HepG2 (cell line): ENCODE results near the gene MS4A18. TPM values are rescaled to one million over a fixed set of nuclear protein-coding genes. Genes with fewer than 3 reads are reported as not detected.

Source experiments
- ATAC-seq: fragments of 200-7000 bp; cut with Tn5 transposase; 3 replicates; pipeline ENCODE4 v1.9.1; 2020; ENCODE audit warnings: mild to moderate bottlenecking, moderate library complexity
- BruUV-seq: library from RNA; stranded (reverse); fragments of 400-500 nt; replicated peaks from 2 replicates; lab custom pipeline; 2021; lab: Mats Ljungman, UMichigan
- CTCF ChIA-PET: fragments of 300-600 bp; formaldehyde crosslinking; extraction: SDS; loops from one replicate; lab custom pipeline; 2021; ENCODE audit warnings: low total read pairs, inconsistent platforms, low intra/inter-chr PET ratio; lab: Yijun Ruan, JAX
- POLR2A ChIA-PET: fragments of 350-600 bp; sonication (Branson Sonifier 250); formaldehyde crosslinking; loops from one replicate; lab custom pipeline; 2020; ENCODE audit warnings: antibody characterized with exemption, inconsistent platforms; lab: Yijun Ruan, JAX
- DNase-seq: peaks from one replicate; pipeline ENCODE4 v3.0.0-alpha.2; 2015; ENCODE audit warnings: low spot score
- FAIRE-seq: peaks from 3 replicates; lab custom pipeline; 2011; peaks lifted over from hg19 to GRCh38; lab: Jason Lieb, UNC
- H2AFZ ChIP-seq: one replicate; pipeline ENCODE4 v1.6.1; 2011; ENCODE audit warnings: low read length, inconsistent platforms
- H3K27ac ChIP-seq: fragments of 300-600 bp; 3 replicates; pipeline ENCODE4 v1.8.0; 2011; ENCODE audit warnings: mixed run types, mild to moderate bottlenecking, mixed read lengths, low read length, inconsistent platforms; ENCODE audit not compliant: insufficient read depth; ENCODE audit errors: extremely low read length
- H3K27me3 ChIP-seq, 2 experiments: fragments of 200-600 bp in 1 of 2; 2 replicates in 1 of 2; 3 replicates in 1 of 2; pipeline versions ENCODE4 v1.6.0 to v1.8.0; 2011; ENCODE audit warnings: low read length in 2 of 2, mild to moderate bottlenecking in 2 of 2, moderate library complexity in 2 of 2, inconsistent platforms in 1 of 2; ENCODE audit not compliant: insufficient read depth in 2 of 2, control insufficient read depth in 1 of 2
- H3K36me3 ChIP-seq, 2 experiments: fragments of 200-600 bp in 1 of 2; replicated peaks in 1 of 2; 2 replicates in 1 of 2; 3 replicates in 1 of 2; pipeline versions ENCODE4 v1.5.1 to v1.8.0; 2011; ENCODE audit warnings: low read length in 2 of 2, inconsistent platforms in 1 of 2; ENCODE audit not compliant: insufficient read depth in 2 of 2, control insufficient read depth in 1 of 2
- H3K4me1 ChIP-seq: 2 replicates; pipeline ENCODE4 v1.5.1; 2012; ENCODE audit warnings: low read length, inconsistent platforms; ENCODE audit not compliant: insufficient read depth
- H3K4me2 ChIP-seq: 2 replicates; pipeline ENCODE4 v1.6.0; 2011; ENCODE audit warnings: low read depth, low read length, inconsistent platforms
- H3K4me3 ChIP-seq, 3 experiments: fragments of 200-600 bp in 1 of 3; sonication (generic), shearing (Covaris generic) in 1 of 3; replicated peaks in 1 of 3; 2 replicates each; pipeline ENCODE4 v1.5.1; 2011 to 2016; ENCODE audit warnings: low read length in 3 of 3, inconsistent platforms in 2 of 3, low read depth in 2 of 3, mild to moderate bottlenecking in 2 of 3, control low read depth in 1 of 3, mixed read lengths in 1 of 3; ENCODE audit not compliant: insufficient read depth in 1 of 3
- H3K79me2 ChIP-seq: one replicate; pipeline ENCODE4 v1.6.1; 2011; ENCODE audit warnings: low read length, inconsistent platforms; ENCODE audit not compliant: insufficient read depth
- H3K9ac ChIP-seq: 2 replicates; pipeline ENCODE4 v1.6.0; 2011; ENCODE audit warnings: mild to moderate bottlenecking, low read depth, low read length, inconsistent platforms; ENCODE audit not compliant: insufficient read depth
- H3K9me3 ChIP-seq: 2 replicates; pipeline ENCODE4 v1.5.1; 2012; ENCODE audit warnings: mild to moderate bottlenecking, low read length
- H4K20me1 ChIP-seq: 2 replicates; pipeline ENCODE4 v1.6.0; 2011; ENCODE audit warnings: inconsistent platforms, mild to moderate bottlenecking, low read length, moderate library complexity; ENCODE audit not compliant: insufficient read depth
- KDM2A ChIP-seq: sonication (generic); formaldehyde crosslinking; IDR thresholded peaks from 2 replicates; pipeline ENCODE4 v1.4.0; 2020; ENCODE audit warnings: low read depth, missing genetic modification reagents, borderline replicate concordance
- ZNF232 ChIP-seq: sonication (generic); formaldehyde crosslinking; IDR thresholded peaks from 2 replicates; pipeline ENCODE4 v1.4.0; 2020; ENCODE audit warnings: missing genetic modification reagents, borderline replicate concordance
- ZNF570 ChIP-seq: sonication (generic); formaldehyde crosslinking; IDR thresholded peaks from 2 replicates; pipeline ENCODE4 v1.4.0; 2020; ENCODE audit warnings: mild to moderate bottlenecking, missing genetic modification reagents, borderline replicate concordance
- WGBS: methylation state at CpG from one replicate; pipeline ENCODE4 v1.1.6; 2017; ENCODE audit warnings: low lambda C conversion rate; 5-methylcytosine and 5-hydroxymethylcytosine counted together
- in situ Hi-C: cut with HindIII; loops from 2 replicates; pipeline ENCODE4 v1.10.0; 2017; ENCODE audit warnings: low pct_unique_long_range_greater_than_20kb; ENCODE audit not compliant: extremely low pct_ligation_motif_present
- intact Hi-C: fragments of 100-400 bp; cut with micrococcal nuclease; formaldehyde crosslinking; loops from one replicate; pipeline ENCODE4 v1.10.0; 2022; ENCODE audit not compliant: unreplicated experiment
- polyA plus RNA-seq, 8 experiments: library from polyadenylated mRNA; depleted of rRNA in 3 of 8; stranded (reverse) in 7 of 8; unstranded in 1 of 8; fragments of >200 nt; fragmentation: Illumina TruSeq in 4 of 8; extraction: Trizol in 4 of 8; gene quantifications; 2 replicates each; pipeline versions ENCODE4 v1.2.1 to v1.2.3, GENCODE V29; 2011 to 2016; ENCODE audit warnings: low read depth in 4 of 8, missing spikeins in 1 of 8, mixed read lengths in 1 of 8; ENCODE audit not compliant: insufficient read depth in 1 of 8
- total RNA-seq, 5 experiments: library from RNA; depleted of rRNA; stranded (reverse); fragments of >200 nt; fragmentation: Illumina TruSeq; extraction: Trizol; gene quantifications; 2 replicates each; pipeline ENCODE4 v1.2.3, GENCODE V29; 2016; ENCODE audit warnings: low read depth in 1 of 5
- TF ChIP-seq, protein P1 (sequence below), 2 experiments: fragments of 450-650 bp in 1 of 2; sonication (generic) in 1 of 2; formaldehyde crosslinking in 1 of 2; IDR thresholded peaks; 2 replicates each; pipeline versions ENCODE4 v1.6.1 to v1.8.0; 2016 to 2022; ENCODE audit warnings: antibody characterized with exemption in 1 of 2, mild to moderate bottlenecking in 1 of 2, missing genetic modification reagents in 1 of 2

MS4A18 gene
- total and polyA plus RNA-seq, 2 of the 13 experiments (the other 11 are each of a cell fraction or from before 2014, with no cell fraction given), result not detected

DNA sequence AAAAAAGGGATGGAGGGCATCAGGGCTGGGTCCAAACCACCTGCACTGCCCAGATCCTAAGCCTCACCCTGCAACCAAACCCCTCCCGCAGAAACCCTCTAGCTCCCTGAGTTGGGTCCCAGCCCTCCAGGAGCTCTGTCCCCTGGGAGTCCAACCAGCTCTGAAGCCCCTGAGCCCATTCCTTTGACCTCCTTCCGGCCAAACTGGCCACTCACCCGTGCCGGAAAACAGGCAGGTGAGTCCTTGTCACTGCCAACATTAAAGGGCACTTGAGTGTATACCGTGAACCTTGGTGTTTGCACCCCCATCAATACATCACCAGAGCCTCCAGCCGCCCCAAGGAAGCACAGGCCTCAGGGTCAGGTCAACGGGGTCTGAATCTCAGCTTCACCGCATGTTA lies 43.7 kb downstream of the MS4A18 start (continued):
- TF ChIP-seq, protein P1, sequence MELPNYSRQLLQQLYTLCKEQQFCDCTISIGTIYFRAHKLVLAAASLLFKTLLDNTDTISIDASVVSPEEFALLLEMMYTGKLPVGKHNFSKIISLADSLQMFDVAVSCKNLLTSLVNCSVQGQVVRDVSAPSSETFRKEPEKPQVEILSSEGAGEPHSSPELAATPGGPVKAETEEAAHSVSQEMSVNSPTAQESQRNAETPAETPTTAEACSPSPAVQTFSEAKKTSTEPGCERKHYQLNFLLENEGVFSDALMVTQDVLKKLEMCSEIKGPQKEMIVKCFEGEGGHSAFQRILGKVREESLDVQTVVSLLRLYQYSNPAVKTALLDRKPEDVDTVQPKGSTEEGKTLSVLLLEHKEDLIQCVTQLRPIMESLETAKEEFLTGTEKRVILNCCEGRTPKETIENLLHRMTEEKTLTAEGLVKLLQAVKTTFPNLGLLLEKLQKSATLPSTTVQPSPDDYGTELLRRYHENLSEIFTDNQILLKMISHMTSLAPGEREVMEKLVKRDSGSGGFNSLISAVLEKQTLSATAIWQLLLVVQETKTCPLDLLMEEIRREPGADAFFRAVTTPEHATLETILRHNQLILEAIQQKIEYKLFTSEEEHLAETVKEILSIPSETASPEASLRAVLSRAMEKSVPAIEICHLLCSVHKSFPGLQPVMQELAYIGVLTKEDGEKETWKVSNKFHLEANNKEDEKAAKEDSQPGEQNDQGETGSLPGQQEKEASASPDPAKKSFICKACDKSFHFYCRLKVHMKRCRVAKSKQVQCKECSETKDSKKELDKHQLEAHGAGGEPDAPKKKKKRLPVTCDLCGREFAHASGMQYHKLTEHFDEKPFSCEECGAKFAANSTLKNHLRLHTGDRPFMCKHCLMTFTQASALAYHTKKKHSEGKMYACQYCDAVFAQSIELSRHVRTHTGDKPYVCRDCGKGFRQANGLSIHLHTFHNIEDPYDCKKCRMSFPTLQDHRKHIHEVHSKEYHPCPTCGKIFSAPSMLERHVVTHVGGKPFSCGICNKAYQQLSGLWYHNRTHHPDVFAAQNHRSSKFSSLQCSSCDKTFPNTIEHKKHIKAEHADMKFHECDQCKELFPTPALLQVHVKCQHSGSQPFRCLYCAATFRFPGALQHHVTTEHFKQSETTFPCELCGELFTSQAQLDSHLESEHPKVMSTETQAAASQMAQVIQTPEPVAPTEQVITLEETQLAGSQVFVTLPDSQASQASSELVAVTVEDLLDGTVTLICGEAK (IDR thresholded peaks at IDR 0.05), result no peak
- TF ChIP-seq, protein P1 (CRISPR knock-in tag; IDR thresholded peaks at IDR 0.05), result no peak
- TF ChIP-seq KDM2A (CRISPR knock-in tag), result no peak
- TF ChIP-seq, all 625 proteins: peak for 0

DNA sequence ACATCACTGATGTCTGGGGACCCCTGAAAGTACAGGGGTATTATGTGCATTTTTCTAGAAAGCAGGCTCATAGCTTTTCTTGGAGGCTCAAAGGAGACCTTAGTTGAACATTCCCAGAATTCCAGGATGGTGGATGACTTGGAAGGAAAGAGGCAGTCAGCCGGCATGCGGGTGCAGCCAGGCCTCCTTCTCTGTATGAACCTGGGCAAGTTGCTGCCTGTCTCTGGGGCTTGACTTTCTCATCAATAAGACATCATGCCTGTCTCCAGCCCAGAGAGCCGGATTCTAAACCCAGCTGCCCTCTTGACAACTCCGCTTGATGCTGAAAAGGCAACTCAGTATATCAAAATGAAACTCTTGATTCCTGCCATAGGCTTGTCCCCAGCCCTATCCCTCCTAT lies 44.8 kb downstream of the MS4A18 start:
- Histone ChIP-seq H4K20me1 (no peaks in the 10 kb centered on the region), H3K4me1 (no peaks in the 10 kb centered on the region), H3K79me2 (no peaks in the 10 kb centered on the region), H3K9ac (no peak overlapping the region), H2AFZ (no peak overlapping the region), H3K4me3 (no peak overlapping the region), H3K27ac (no peak overlapping the region), H3K27me3 (peaks cover 0 to 39% of the 10 kb centered on the region in 2 experiments; a peak in 2 of 5 replicates), H3K9me3 (no peaks in the 10 kb centered on the region), H3K36me3 (no peaks in the 10 kb centered on the region), H3K4me2 (no peak overlapping the region)
- no peak for DNase-seq
- WGBS, result 56% methylated on average over 4 of the region's 4 CpGs
- no peak for ATAC-seq
- in situ Hi-C loops, result no loop called here
- ChIA-PET POLR2A (no interaction called here), CTCF (no interaction called here)
- no TSS peak for BruUV-seq
- intact Hi-C loops, result no loop called here
- TF ChIP-seq ZNF232 (CRISPR knock-in tag), result no peak
- no peak for TF ChIP-seq ZNF570
- no peak for FAIRE-seq
